IMR-90 (cell line): ENCODE results near the gene MTHFD2L. TPM values are rescaled to one million over a fixed set of nuclear protein-coding genes. Genes with fewer than 3 reads are reported as not detected.

Source experiments
- ATAC-seq: fragments of 200-7000 bp; cut with Tn5 transposase; 2 replicates; pipeline ENCODE4 v1.9.1; 2020; ENCODE audit warnings: low read depth, mild to moderate bottlenecking, moderate library complexity
- BruUV-seq: library from RNA; stranded (reverse); fragments of 400-500 nt; replicated peaks from 2 replicates; lab custom pipeline; 2021; lab: Mats Ljungman, UMichigan
- CTCF ChIA-PET: fragments of 300-600 bp; formaldehyde crosslinking; extraction: SDS; loops from one replicate; lab custom pipeline; 2021; ENCODE audit warnings: antibody characterized with exemption; lab: Yijun Ruan, JAX
- POLR2A ChIA-PET: fragments of 300-600 bp; sonication (Branson Sonifier 250); formaldehyde crosslinking; loops from one replicate; lab custom pipeline; 2022; ENCODE audit warnings: antibody characterized with exemption; ENCODE audit not compliant: unreplicated experiment; lab: Charles Lee
- DNase-seq: peaks from one replicate; pipeline ENCODE4 v3.0.0; 2013
- H2AFZ ChIP-seq: replicated peaks from 2 replicates; pipeline ENCODE3; 2013; ENCODE audit warnings: low read length, mild to moderate bottlenecking; ENCODE audit not compliant: poor library complexity
- H2AK5ac ChIP-seq: 2 replicates; pipeline ENCODE4 v1.6.1; 2013; ENCODE audit warnings: low read depth, low read length, inconsistent platforms
- H2AK9ac ChIP-seq: replicated peaks from 2 replicates; pipeline ENCODE3; 2013; ENCODE audit warnings: mild to moderate bottlenecking, low read depth, low read length, moderate library complexity; ENCODE audit not compliant: poor library complexity
- H2BK120ac ChIP-seq: 2 replicates; pipeline ENCODE4 v1.6.1; 2013; ENCODE audit warnings: low read depth, low read length, inconsistent platforms
- H2BK15ac ChIP-seq: 3 replicates; pipeline ENCODE4 v1.6.1; 2013; ENCODE audit warnings: low read depth, low read length, inconsistent platforms
- H2BK20ac ChIP-seq: 2 replicates; pipeline ENCODE4 v1.6.1; 2013; ENCODE audit warnings: low read depth, mild to moderate bottlenecking, inconsistent platforms, low read length, moderate library complexity
- H2BK5ac ChIP-seq: 2 replicates; pipeline ENCODE4 v1.6.1; 2013; ENCODE audit warnings: mild to moderate bottlenecking, low read depth, low read length, inconsistent platforms; ENCODE audit not compliant: poor library complexity, severe bottlenecking
- H3K14ac ChIP-seq: replicated peaks from 2 replicates; pipeline ENCODE4 v1.6.1; 2013; ENCODE audit warnings: low read depth, low read length, inconsistent platforms
- H3K18ac ChIP-seq: 2 replicates; pipeline ENCODE4 v1.6.1; 2013; ENCODE audit warnings: low read depth, low read length, control low read depth
- H3K23ac ChIP-seq: 2 replicates; pipeline ENCODE4 v1.6.1; 2013; ENCODE audit warnings: low read depth, low read length, inconsistent platforms
- H3K27ac ChIP-seq: 2 replicates; pipeline ENCODE4 v1.5.1; 2013; ENCODE audit warnings: mild to moderate bottlenecking, control low read depth, low read length; ENCODE audit not compliant: insufficient read depth
- H3K27me3 ChIP-seq: 2 replicates; pipeline ENCODE4 v1.6.1; 2013; ENCODE audit warnings: low read length; ENCODE audit not compliant: control insufficient read depth, insufficient read depth
- H3K36me3 ChIP-seq: 2 replicates; pipeline ENCODE4 v1.6.1; 2013; ENCODE audit warnings: low read length, mixed read lengths; ENCODE audit not compliant: control insufficient read depth, insufficient read depth
- H3K4ac ChIP-seq: 2 replicates; pipeline ENCODE4 v1.6.1; 2013; ENCODE audit warnings: low read depth, low read length, inconsistent platforms
- H3K4me1 ChIP-seq: 2 replicates; pipeline ENCODE4 v1.6.1; 2013; ENCODE audit warnings: low read length, mixed read lengths; ENCODE audit not compliant: control insufficient read depth, insufficient read depth
- H3K4me2 ChIP-seq: 2 replicates; pipeline ENCODE4 v1.6.1; 2013; ENCODE audit warnings: low read depth, mild to moderate bottlenecking, control low read depth, low read length, moderate library complexity
- H3K4me3 ChIP-seq: 2 replicates; pipeline ENCODE4 v1.5.1; 2013; ENCODE audit warnings: low read depth, mild to moderate bottlenecking, control low read depth, low read length, moderate library complexity; ENCODE audit not compliant: insufficient read depth
- H3K56ac ChIP-seq: 2 replicates; pipeline ENCODE4 v1.6.1; 2013; ENCODE audit warnings: low read length, inconsistent platforms; ENCODE audit not compliant: insufficient read depth; ENCODE audit errors: extremely low read depth
- H3K79me1 ChIP-seq, 2 experiments: 2 replicates each; pipeline ENCODE4 v1.6.1; 2013; ENCODE audit warnings: low read length in 2 of 2, inconsistent platforms in 1 of 2, low read depth in 1 of 2
- H3K9ac ChIP-seq: 2 replicates; pipeline ENCODE4 v1.6.1; 2013; ENCODE audit warnings: low read depth, low read length, control low read depth
- H3K9me1 ChIP-seq: 2 replicates; pipeline ENCODE4 v1.6.1; 2013; ENCODE audit warnings: low read length, inconsistent platforms; ENCODE audit not compliant: insufficient read depth
- H3K9me3 ChIP-seq: 2 replicates; pipeline ENCODE4 v1.6.1; 2013; ENCODE audit warnings: low read length; ENCODE audit not compliant: control insufficient read depth, insufficient read depth
- H4K20me1 ChIP-seq: 2 replicates; pipeline ENCODE4 v1.6.1; 2013; ENCODE audit warnings: low read length, inconsistent platforms; ENCODE audit not compliant: insufficient read depth
- H4K5ac ChIP-seq: 2 replicates; pipeline ENCODE4 v1.6.1; 2013; ENCODE audit warnings: mild to moderate bottlenecking, low read depth, low read length, control low read depth
- H4K8ac ChIP-seq, 2 experiments: 2 replicates each; pipeline ENCODE4 v1.6.1; 2013; ENCODE audit warnings: low read depth in 2 of 2, low read length in 2 of 2, control low read depth in 1 of 2, inconsistent platforms in 1 of 2
- H4K91ac ChIP-seq: 2 replicates; pipeline ENCODE4 v1.6.1; 2013; ENCODE audit warnings: low read depth, low read length, inconsistent platforms; ENCODE audit not compliant: insufficient read depth
- CHD1 ChIP-seq: IDR thresholded peaks from 2 replicates; pipeline ENCODE4 v1.6.1; 2012; ENCODE audit warnings: low read depth, low read length, improper control_type of control experiment
- WGBS, 2 experiments: methylation state at CpG; one replicate each; pipeline versions ENCODE4 v1.1.5 to v1.1.7; 2013; ENCODE audit warnings: missing lambda C conversion rate in 2 of 2; ENCODE audit not compliant: insufficient read length in 1 of 2; ENCODE audit errors: extremely low coverage in 2 of 2; 5-methylcytosine and 5-hydroxymethylcytosine counted together
- dilution Hi-C: fragments of 300-500 bp; cut with HindIII; formaldehyde crosslinking; loops from one replicate; pipeline ENCODE4 v1.14.3; 2018; ENCODE audit warnings: low sequenced_read_pairs; ENCODE audit not compliant: unreplicated experiment
- in situ Hi-C: fragments of 300-500 bp; cut with MboI; formaldehyde crosslinking; loops from 3 replicates; pipeline ENCODE4 v1.14.3; 2019; ENCODE audit warnings: low sequenced_read_pairs, inconsistent platforms, mixed read lengths
- intact Hi-C: fragments of 100-400 bp; cut with micrococcal nuclease; formaldehyde crosslinking; loops from 2 replicates; pipeline ENCODE4 v1.10.0; 2022
- polyA plus RNA-seq, 3 experiments: library from polyadenylated mRNA; depleted of rRNA; stranded (reverse); fragments of >200 nt; gene quantifications; 2 replicates each; pipeline ENCODE4 v1.2.3, GENCODE V29; 2012; ENCODE audit warnings: low replicate concordance in 1 of 3
- total RNA-seq: library from RNA; depleted of rRNA; stranded (reverse); fragments of >200 nt; gene quantifications from 2 replicates; pipeline ENCODE4 v1.2.3, GENCODE V29; 2012

The MTHFD2L gene
- total and polyA plus RNA-seq, 2 of the 4 experiments (the other 2 are of a cell fraction), result 2.8 to 4.3 TPM

- H4K20me1 ChIP-seq, result no peaks in the 10 kb centered on the region
- dilution Hi-C loops (no loop called here), in situ Hi-C loops (no loop called here), intact Hi-C loops (no loop called here)
- no peaks in the 10 kb centered on the region for H3K4me1 ChIP-seq
- no TSS peak for BruUV-seq
- ATAC-seq (no peak; the same call in 1 of the 2 replicates), DNase-seq (no peak)
- no peak overlapping the region for H2AK9ac ChIP-seq
- no peak overlapping the region for H2BK20ac ChIP-seq
- H3K4me2 ChIP-seq, result no peak overlapping the region
- no peak overlapping the region for H2BK120ac ChIP-seq
- no peak overlapping the region for H4K91ac ChIP-seq
- no peak overlapping the region for H3K56ac ChIP-seq
- no peaks in the 10 kb centered on the region for H3K79me1 ChIP-seq
- H3K9me1 ChIP-seq, result no peaks in the 10 kb centered on the region; the same call in 1 of the 2 replicates
- no peak overlapping the region for H2BK5ac ChIP-seq
- no peak overlapping the region for H4K8ac ChIP-seq
- no peak overlapping the region for H3K18ac ChIP-seq
- H3K27ac ChIP-seq, result no peak overlapping the region
- no peak overlapping the region for H2BK15ac ChIP-seq
- ChIA-PET POLR2A (no interaction called here), CTCF (no interaction called here)
- no peak for TF ChIP-seq CHD1
- H3K4me3 ChIP-seq, result no peak overlapping the region
- no peak overlapping the region for H4K5ac ChIP-seq
- H3K23ac ChIP-seq, result no peak overlapping the region
- H3K9ac ChIP-seq, result no peak overlapping the region
- WGBS, 2 experiments, result no CpG with 5 or more reads among the region's 2 CpGs
- no peak overlapping the region for H2AFZ ChIP-seq
- H3K14ac ChIP-seq, result no peak overlapping the region
- H3K36me3 ChIP-seq, result no peaks in the 10 kb centered on the region
- H2AK5ac ChIP-seq, result no peak overlapping the region
- H3K27me3 ChIP-seq, result no peaks in the 10 kb centered on the region
- no peak overlapping the region for H3K4ac ChIP-seq
- no peaks in the 10 kb centered on the region for H3K9me3 ChIP-seq
Observed at GRCh38 chr4:74268643-74269042, 110.7 kb downstream of the MTHFD2L start.
